Left colon (tissue), 2 donors: ENCODE measurements around the gene INO80C. TPM values are rescaled to one million over a fixed set of nuclear protein-coding genes. Genes with fewer than 3 reads are reported as not detected.
A peak's percentile ranks its signal among the peaks of the same experiment; 100 is the strongest.
"Not testable (repeated sequence)": the region's sequence is repeated elsewhere in the genome, so short reads cannot be mapped to it uniquely, and the experiment has no call there.

Experiments
- ATAC-seq: fragments of 200-7000 bp; cut with Tn5 transposase; one replicate; pipeline ENCODE4 v1.9.1; 2020; ENCODE audit warnings: mild to moderate bottlenecking, moderate library complexity
- DNase-seq, 2 donors: peaks; one replicate each; pipeline ENCODE4 v3.0.0-alpha.2; 2020
- intact Hi-C, 2 donors: fragments of 100-400 bp; cut with DNase I in 1 of 2; cut with micrococcal nuclease in 1 of 2; formaldehyde crosslinking; loops; one replicate each; pipeline versions ENCODE4 v1.11.2 to v1.14.0; 2022; cut with DNase I, micrococcal nuclease
- total RNA-seq, 2 donors: library from RNA; stranded (reverse); fragmentation: NEBNext Ultra II Directional; extraction: Animal tissue kit (Norgen Biotek cat#: 25700); gene quantifications; one replicate each; pipeline ENCODE4 v1.2.1, GENCODE V29; 2021
- donor health status: DM: no; HTN: no; CAD: no.
- donor health status: DM: yes; HTN: yes; CAD: no.

The INO80C gene
- total RNA-seq, 2 donors from 2014 or later = 35.2 to 37.5 TPM

DNA sequence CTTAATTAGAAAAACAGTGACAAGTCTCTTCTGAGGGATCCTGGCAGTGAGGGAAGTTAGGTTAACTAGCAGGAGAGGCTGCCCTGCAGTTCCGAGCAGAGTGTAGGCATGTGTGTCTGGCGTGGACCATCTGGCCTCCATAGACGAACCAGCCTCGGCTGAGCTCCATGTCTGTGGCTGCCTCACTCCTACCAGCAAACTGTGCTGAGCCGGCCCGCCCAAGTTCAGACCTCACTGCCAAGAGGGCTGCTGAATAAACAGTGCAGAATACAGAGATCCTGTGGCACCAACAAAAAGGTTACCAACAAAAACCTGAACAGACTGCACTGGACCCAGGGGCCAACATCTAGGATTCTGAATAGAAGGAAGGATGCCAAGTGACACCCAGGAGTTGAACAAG lies 27.3 kb downstream of the INO80C start:
- no peak for DNase-seq
- ATAC-seq = no peak
- intact Hi-C loops = no loop called here

GRCh38 chr18:35469725-35470124 lies 28.0 kb downstream of the INO80C start:
- DNase-seq = no peak
- intact Hi-C loops = no loop called here
- no peak for ATAC-seq

GRCh38 chr18:35468711-35469110 lies 29.0 kb downstream of the INO80C start:
- ATAC-seq (no peak), DNase-seq (no peak)
- intact Hi-C loops = no loop called here

DNA sequence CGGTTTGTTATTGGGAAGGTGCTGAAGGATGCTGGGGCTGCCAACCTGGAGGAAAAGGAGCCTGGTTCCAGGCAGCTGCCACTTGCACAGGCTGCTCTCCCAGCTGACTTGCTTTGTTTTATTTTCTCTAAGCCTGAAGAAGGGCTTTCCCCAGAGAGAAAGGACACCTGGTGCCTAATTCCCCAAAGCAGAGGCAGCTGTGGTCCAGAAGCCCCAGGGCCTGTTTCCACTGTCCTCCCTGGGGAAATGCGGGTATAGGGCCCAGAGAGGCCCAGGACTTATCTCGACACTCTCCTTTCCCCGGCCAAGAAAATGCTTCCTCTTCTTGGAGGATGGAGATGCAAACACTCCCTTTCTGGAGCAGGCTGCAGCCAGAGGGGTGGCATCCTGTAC lies 30.1 kb downstream of the INO80C start:
- intact Hi-C loops = no loop called here
- no peak for DNase-seq
- ATAC-seq = no peak

DNA sequence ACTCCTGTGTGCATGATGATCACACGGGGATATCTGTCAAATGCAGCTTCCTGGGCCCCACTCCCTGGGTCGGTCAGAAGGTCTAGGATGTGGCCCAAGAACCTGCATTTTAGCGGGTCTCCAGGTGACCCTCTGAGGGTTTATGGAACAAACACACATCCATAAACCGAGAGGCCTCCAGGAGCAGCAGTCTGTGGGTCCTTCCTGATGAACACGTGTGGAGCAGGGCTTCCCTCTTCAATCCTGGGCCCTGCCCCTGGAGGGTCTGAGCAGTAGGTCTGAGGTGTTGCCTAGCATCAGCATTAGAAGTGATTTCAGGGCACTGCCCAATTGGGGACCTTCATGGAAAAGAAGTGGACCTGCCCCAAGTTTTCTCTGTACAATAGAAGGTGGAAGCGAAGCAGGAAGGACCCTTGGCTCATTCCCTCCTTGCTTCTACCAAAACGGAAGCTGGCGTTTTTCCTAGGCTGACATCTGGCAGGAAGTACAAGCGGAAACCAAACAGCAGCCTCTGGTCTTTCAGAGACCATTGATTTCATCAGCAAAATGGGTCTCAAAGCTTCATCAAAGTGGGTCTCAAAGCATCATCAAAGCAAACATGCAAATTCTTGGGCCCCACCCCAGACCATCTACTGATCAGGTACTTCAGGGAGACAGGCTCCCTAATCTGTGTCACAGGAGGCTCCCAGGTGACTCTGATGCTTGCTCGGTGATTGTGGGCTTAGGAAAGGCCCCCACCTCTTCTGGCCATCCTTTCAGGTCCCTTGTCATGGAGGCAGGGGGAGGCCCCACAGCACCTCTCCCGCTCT lies 30.7 kb downstream of the INO80C start:
- DNase-seq (no peak), ATAC-seq (no peak)

GRCh38 chr18:35466334-35466733 lies 31.4 kb downstream of the INO80C start:
- no peak for ATAC-seq
- intact Hi-C loops = no loop called here
- DNase-seq = no peak

More for the DNA sequence above, 30.7 kb downstream of the INO80C start:
- intact Hi-C loops = no loop called here

DNA sequence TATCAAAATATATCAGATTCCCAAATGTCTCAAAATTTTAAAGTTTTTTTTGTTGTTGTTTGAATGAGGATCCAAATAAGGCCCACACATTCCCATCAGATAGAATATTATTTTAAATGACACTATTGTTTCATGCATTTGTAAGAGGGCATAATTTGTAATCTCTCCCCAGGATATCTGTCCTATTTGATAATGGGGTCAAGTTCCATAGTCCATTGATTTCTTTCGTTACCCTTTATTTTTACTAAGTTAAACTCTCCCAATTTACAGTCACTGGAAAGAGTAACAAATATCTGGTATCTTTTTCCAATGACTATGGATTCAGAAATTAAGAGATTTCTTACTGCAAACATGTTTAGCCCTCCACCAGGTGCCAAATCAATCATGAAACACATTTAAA lies 32.4 kb downstream of the INO80C start:
- ATAC-seq (no peak), DNase-seq (no peak)
- intact Hi-C loops = no loop called here

- no peak for ATAC-seq
- intact Hi-C loops = no loop called here
- DNase-seq = no peak
Measured at GRCh38 chr18:35464831-35465279, 32.9 kb downstream of the INO80C start.

DNA sequence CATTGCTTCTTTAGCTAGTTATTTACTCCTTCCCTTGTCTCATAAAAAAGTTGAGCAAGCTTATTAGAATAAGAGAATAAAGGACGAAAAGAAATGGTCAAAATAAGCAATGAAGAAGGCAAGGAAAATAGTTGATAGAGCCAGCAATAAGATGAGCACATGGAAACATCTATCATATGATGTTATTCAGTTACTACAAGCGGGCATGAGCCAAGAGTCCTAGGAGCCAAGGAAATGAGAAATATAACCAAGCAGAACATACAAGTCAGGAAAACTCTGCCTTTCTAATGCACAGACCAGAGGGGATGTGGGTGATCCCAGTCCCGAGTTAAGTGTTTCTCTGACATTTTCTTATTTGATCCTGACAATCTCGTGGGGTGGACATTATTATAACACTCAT lies 33.9 kb downstream of the INO80C start:
- intact Hi-C loops = no loop called here
- no peak for ATAC-seq
- no peak for DNase-seq

DNA sequence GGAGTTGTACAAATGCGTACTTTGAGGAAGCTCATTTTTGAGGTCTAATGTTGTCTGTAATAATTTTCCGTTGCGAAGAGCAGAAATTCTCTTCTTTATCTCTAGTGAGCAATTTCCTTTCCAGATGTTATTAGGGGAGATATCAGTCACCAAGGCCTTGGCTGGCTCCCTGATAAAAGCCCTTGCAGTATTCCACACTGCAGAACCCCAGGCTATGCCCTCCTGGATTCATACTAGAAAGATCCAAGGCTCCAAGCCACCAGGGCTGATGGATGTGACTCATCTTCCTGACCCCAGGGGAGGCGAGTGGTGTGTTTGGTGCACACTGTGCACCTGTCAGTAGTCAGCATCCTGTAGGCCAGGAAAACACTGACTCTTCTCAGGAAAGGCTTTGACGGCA lies 34.7 kb downstream of the INO80C start:
- no peak for ATAC-seq
- DNase-seq = no peak
- intact Hi-C loops = no loop called here

GRCh38 chr18:35460736-35461161 lies 37.0 kb downstream of the INO80C start:
- ATAC-seq (no peak), DNase-seq (no peak)
- intact Hi-C loops = no loop called here

DNA sequence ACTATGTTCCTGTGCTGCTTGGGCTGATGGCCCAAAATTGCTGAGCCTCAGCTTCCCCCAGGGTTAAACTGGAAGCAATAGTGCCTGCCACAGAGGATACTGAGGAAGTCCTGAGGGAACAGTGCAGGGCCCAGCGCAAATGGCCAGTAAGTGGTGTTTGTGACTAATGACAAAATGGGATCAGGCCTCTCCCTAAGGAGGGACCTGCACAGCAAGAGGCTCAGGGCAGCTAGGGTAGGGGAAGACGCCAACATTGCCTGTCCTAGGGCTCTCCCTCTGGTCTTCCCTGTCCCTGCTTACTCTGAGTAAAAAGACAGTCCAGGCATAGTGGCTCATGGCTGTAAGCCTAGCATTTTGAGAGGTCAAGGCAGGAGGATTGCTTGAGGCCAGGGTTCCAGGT lies 37.8 kb downstream of the INO80C start:
- no peak for DNase-seq
- no peak for ATAC-seq
- intact Hi-C loops = no loop called here

GRCh38 chr18:35458677-35459441 lies 38.9 kb downstream of the INO80C start:
- ATAC-seq (peak; percentile 77), DNase-seq (peak; percentile 34 to 68)
- intact Hi-C loops = no loop called here

- DNase-seq (no peak), ATAC-seq (peak; percentile 41)
- intact Hi-C loops = no loop called here
Measured at GRCh38 chr18:35458271-35458670, 39.5 kb downstream of the INO80C start.

DNA sequence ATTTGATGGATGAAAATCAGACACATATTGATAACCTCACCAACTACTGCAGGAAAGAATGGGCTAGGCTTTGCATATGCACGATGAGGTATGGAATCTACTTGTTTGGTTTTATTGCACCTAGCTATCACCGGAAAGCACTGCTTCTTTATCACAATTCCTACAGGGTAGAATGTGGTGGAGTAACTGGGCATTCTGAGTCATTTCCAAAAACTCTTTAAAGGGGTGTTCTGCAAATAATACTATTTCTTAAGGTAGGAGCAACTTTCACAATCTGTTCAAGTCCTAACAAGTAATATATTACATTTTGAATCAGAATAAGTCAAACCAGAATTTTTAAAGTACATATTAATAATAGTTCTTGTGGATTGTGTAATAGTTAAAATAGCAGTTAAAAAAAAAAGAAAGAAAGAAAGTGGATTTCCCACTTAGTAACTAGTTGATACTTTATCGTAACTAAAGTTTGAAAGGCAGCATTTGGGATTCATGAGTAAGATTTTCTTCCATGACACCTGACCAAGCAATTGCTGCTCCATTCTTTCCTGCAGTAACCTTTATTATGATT lies 40.5 kb downstream of the INO80C start:
- ATAC-seq = no peak

GRCh38 chr18:35455926-35456763 lies 41.6 kb downstream of the INO80C start:
- DNase-seq = peak; percentile 44 to 61
- intact Hi-C loops = no loop called here
- ATAC-seq = peak; percentile 87

More for the DNA sequence above, 40.5 kb downstream of the INO80C start:
- no peak for DNase-seq
- intact Hi-C loops = no loop called here

- no peak for DNase-seq
- intact Hi-C loops = no loop called here
- no peak for ATAC-seq
Measured at GRCh38 chr18:35454803-35455202, 43.0 kb downstream of the INO80C start.

- ATAC-seq, intact Hi-C loops, DNase-seq: not testable (repeated sequence)
Measured at GRCh38 chr18:35453065-35453464, 44.7 kb downstream of the INO80C start.

- intact Hi-C loops = no loop called here
- DNase-seq (no peak), ATAC-seq (no peak)
Measured at GRCh38 chr18:35451916-35452315, 45.8 kb downstream of the INO80C start.
